ENCODE measurements around the gene SLBP.

Gene SLBP

GRCh38 chr4:1669270-1669669 lies 42.8 kb downstream of the SLBP start:
- peaks cover 2% of the 10 kb centered on the region for H3K36me3 Mint-ChIP-seq
- no peaks in the 10 kb centered on the region for H3K4me1 Mint-ChIP-seq (ENCODE audit: low read depth)
- H3K27me3 Mint-ChIP-seq: no peaks in the 10 kb centered on the region
- H3K27ac Mint-ChIP-seq: no peak overlapping the region
- H3K4me3 Mint-ChIP-seq: no peak overlapping the region
- H3K9me3 Mint-ChIP-seq (ENCODE audit: low read depth): no peaks in the 10 kb centered on the region

GRCh38 chr4:1668488-1668840 lies 43.7 kb downstream of the SLBP start:
- Mint-ChIP-seq H3K4me1 (ENCODE audit: low read depth) (no peaks in the 10 kb centered on the region), H3K4me3 (no peak overlapping the region), H3K36me3 (peaks cover 2% of the 10 kb centered on the region), H3K27me3 (no peaks in the 10 kb centered on the region), H3K9me3 (ENCODE audit: low read depth) (no peaks in the 10 kb centered on the region), H3K27ac (no peak overlapping the region)

- Mint-ChIP-seq H3K9me3 (ENCODE audit: low read depth) (no peaks in the 10 kb centered on the region), H3K27me3 (no peaks in the 10 kb centered on the region), H3K4me3 (no peak overlapping the region), H3K27ac (no peak overlapping the region), H3K36me3 (peaks cover 2% of the 10 kb centered on the region), H3K4me1 (ENCODE audit: low read depth) (no peaks in the 10 kb centered on the region)
Measured at GRCh38 chr4:1667273-1667672, 44.8 kb downstream of the SLBP start.

GRCh38 chr4:1666391-1666790 lies 45.7 kb downstream of the SLBP start:
- Mint-ChIP-seq H3K9me3 (ENCODE audit: low read depth) (no peaks in the 10 kb centered on the region), H3K27ac (no peak overlapping the region), H3K4me1 (ENCODE audit: low read depth) (no peaks in the 10 kb centered on the region)

GRCh38 chr4:1664141-1664540 lies 48.0 kb downstream of the SLBP start:
- H3K4me1 Mint-ChIP-seq (ENCODE audit: low read depth): no peaks in the 10 kb centered on the region
- H3K9me3 Mint-ChIP-seq (ENCODE audit: low read depth): no peaks in the 10 kb centered on the region

More at GRCh38 chr4:1666391-1666790, 45.7 kb downstream of the SLBP start:
- no peaks in the 10 kb centered on the region for H3K27me3 Mint-ChIP-seq
- H3K36me3 Mint-ChIP-seq: no peaks in the 10 kb centered on the region
- H3K4me3 Mint-ChIP-seq: no peak overlapping the region

GRCh38 chr4:1663549-1663948 lies 48.6 kb downstream of the SLBP start:
- Mint-ChIP-seq H3K9me3 (ENCODE audit: low read depth) (no peaks in the 10 kb centered on the region), H3K4me3 (no peak overlapping the region), H3K27ac (no peak overlapping the region), H3K4me1 (ENCODE audit: low read depth) (no peaks in the 10 kb centered on the region), H3K36me3 (no peaks in the 10 kb centered on the region), H3K27me3 (no peaks in the 10 kb centered on the region)

More at GRCh38 chr4:1664141-1664540, 48.0 kb downstream of the SLBP start:
- Mint-ChIP-seq H3K4me3 (no peak overlapping the region), H3K27ac (no peak overlapping the region), H3K36me3 (no peaks in the 10 kb centered on the region), H3K27me3 (no peaks in the 10 kb centered on the region)

- no peaks in the 10 kb centered on the region for H3K4me1 Mint-ChIP-seq (ENCODE audit: low read depth)
- H3K36me3 Mint-ChIP-seq: peaks cover under 1% of the 10 kb centered on the region
- no peak overlapping the region for H3K4me3 Mint-ChIP-seq
- H3K9me3 Mint-ChIP-seq (ENCODE audit: low read depth): no peaks in the 10 kb centered on the region
- no peak overlapping the region for H3K27ac Mint-ChIP-seq
- H3K27me3 Mint-ChIP-seq: no peaks in the 10 kb centered on the region
Measured at GRCh38 chr4:1661695-1662094, 50.4 kb downstream of the SLBP start.

GRCh38 chr4:1660948-1661677 lies 51.0 kb downstream of the SLBP start:
- Mint-ChIP-seq H3K36me3 (peaks cover 2% of the 10 kb centered on the region), H3K27ac (no peak overlapping the region), H3K4me3 (no peak overlapping the region), H3K4me1 (ENCODE audit: low read depth) (no peaks in the 10 kb centered on the region), H3K9me3 (ENCODE audit: low read depth) (no peaks in the 10 kb centered on the region), H3K27me3 (no peaks in the 10 kb centered on the region)

- Mint-ChIP-seq H3K9me3 (ENCODE audit: low read depth) (no peaks in the 10 kb centered on the region), H3K27ac (no peak overlapping the region), H3K4me3 (no peak overlapping the region), H3K4me1 (ENCODE audit: low read depth) (no peaks in the 10 kb centered on the region), H3K27me3 (no peaks in the 10 kb centered on the region), H3K36me3 (peaks cover 2% of the 10 kb centered on the region)
Measured at GRCh38 chr4:1659104-1660043, 52.7 kb downstream of the SLBP start.

GRCh38 chr4:1658581-1658980 lies 53.5 kb downstream of the SLBP start:
- no peak overlapping the region for H3K4me3 Mint-ChIP-seq
- H3K36me3 Mint-ChIP-seq: peaks cover 2% of the 10 kb centered on the region
- no peaks in the 10 kb centered on the region for H3K27me3 Mint-ChIP-seq
- H3K27ac Mint-ChIP-seq: no peak overlapping the region
- H3K9me3 Mint-ChIP-seq (ENCODE audit: low read depth): no peaks in the 10 kb centered on the region
- no peaks in the 10 kb centered on the region for H3K4me1 Mint-ChIP-seq (ENCODE audit: low read depth)

GRCh38 chr4:1658146-1658545 lies 54.0 kb downstream of the SLBP start:
- H3K27me3 Mint-ChIP-seq: no peaks in the 10 kb centered on the region
- no peak overlapping the region for H3K4me3 Mint-ChIP-seq
- peaks cover 2% of the 10 kb centered on the region for H3K36me3 Mint-ChIP-seq

GRCh38 chr4:1656986-1657385 lies 55.1 kb downstream of the SLBP start:
- no peaks in the 10 kb centered on the region for H3K9me3 Mint-ChIP-seq (ENCODE audit: low read depth)

More at GRCh38 chr4:1658146-1658545, 54.0 kb downstream of the SLBP start:
- no peaks in the 10 kb centered on the region for H3K4me1 Mint-ChIP-seq (ENCODE audit: low read depth)
- H3K27ac Mint-ChIP-seq: no peak overlapping the region
- H3K9me3 Mint-ChIP-seq (ENCODE audit: low read depth): no peaks in the 10 kb centered on the region

GRCh38 chr4:1656132-1656531 lies 56.0 kb downstream of the SLBP start:
- Mint-ChIP-seq H3K27me3 (no peaks in the 10 kb centered on the region), H3K9me3 (ENCODE audit: low read depth) (no peaks in the 10 kb centered on the region), H3K27ac (no peak overlapping the region), H3K4me1 (ENCODE audit: low read depth) (no peaks in the 10 kb centered on the region), H3K36me3 (peaks cover 2% of the 10 kb centered on the region), H3K4me3 (no peak overlapping the region)

More at GRCh38 chr4:1656986-1657385, 55.1 kb downstream of the SLBP start:
- H3K4me3 Mint-ChIP-seq: no peak overlapping the region
- no peaks in the 10 kb centered on the region for H3K4me1 Mint-ChIP-seq (ENCODE audit: low read depth)
- no peaks in the 10 kb centered on the region for H3K27me3 Mint-ChIP-seq
- no peak overlapping the region for H3K27ac Mint-ChIP-seq
- peaks cover 2% of the 10 kb centered on the region for H3K36me3 Mint-ChIP-seq

GRCh38 chr4:1655676-1656075 lies 56.4 kb downstream of the SLBP start:
- Mint-ChIP-seq H3K27ac (no peak overlapping the region), H3K36me3 (peaks cover 2% of the 10 kb centered on the region), H3K4me1 (ENCODE audit: low read depth) (no peaks in the 10 kb centered on the region), H3K9me3 (ENCODE audit: low read depth) (no peaks in the 10 kb centered on the region), H3K4me3 (no peak overlapping the region), H3K27me3 (no peaks in the 10 kb centered on the region)

GRCh38 chr4:1655081-1655480 lies 57.0 kb downstream of the SLBP start:
- no peaks in the 10 kb centered on the region for H3K27me3 Mint-ChIP-seq
- H3K36me3 Mint-ChIP-seq: peaks cover 2% of the 10 kb centered on the region
- no peaks in the 10 kb centered on the region for H3K9me3 Mint-ChIP-seq (ENCODE audit: low read depth)
- H3K4me1 Mint-ChIP-seq (ENCODE audit: low read depth): no peaks in the 10 kb centered on the region
- H3K27ac Mint-ChIP-seq: no peak overlapping the region
- no peak overlapping the region for H3K4me3 Mint-ChIP-seq
